Tibial artery (tissue), 4 donors: ENCODE measurements around the gene FAM76B.

ENCODE experiments used
- DNase-seq, 2 donors: peaks; one replicate each; pipeline ENCODE4 v3.0.0-alpha.2; 2019
- H3K27ac ChIP-seq, 2 donors: fragments of 200-600 bp; sonication (generic) in 1 of 2; 1 replicate in 1 of 2; 2 replicates in 1 of 2; pipeline ENCODE4 v1.5.1; 2018 to 2019; ENCODE audit warnings: mild to moderate bottlenecking in 1 of 2
- H3K27me3 ChIP-seq, 2 donors: fragments of 200-600 bp; sonication (generic) in 1 of 2; one replicate each; pipeline versions ENCODE4 v1.5.1 to v1.6.0; 2016 to 2019
- H3K36me3 ChIP-seq, 3 donors: fragments of 200-600 bp; sonication (generic) in 2 of 3; one replicate each; pipeline ENCODE4 v1.5.1; 2016 to 2019; ENCODE audit warnings: mild to moderate bottlenecking in 2 of 3
- H3K4me1 ChIP-seq, 4 donors: fragments of 200-600 bp; sonication (generic) in 2 of 4; 1 replicate in 3 of 4; 2 replicates in 1 of 4; pipeline ENCODE4 v1.5.1; 2016 to 2019
- H3K4me3 ChIP-seq, 2 donors: fragments of 200-600 bp; sonication (generic) in 1 of 2; 1 replicate in 1 of 2; 2 replicates in 1 of 2; pipeline ENCODE4 v1.5.1; 2018 to 2019; ENCODE audit warnings: mild to moderate bottlenecking in 2 of 2
- H3K9me3 ChIP-seq, 3 donors: fragments of 200-600 bp; sonication (generic) in 1 of 3; one replicate each; pipeline ENCODE4 v1.5.1; 2016 to 2019
- intact Hi-C: fragments of 100-400 bp; cut with DNase I; formaldehyde crosslinking; loops from one replicate; pipeline ENCODE4 v1.15.0; 2023; ENCODE audit warnings: low total_unique reads
- TF ChIP-seq, protein P1 (sequence below), 2 experiments: fragments of 200-600 bp in 1 of 2; fragments of 450-650 bp in 1 of 2; IDR thresholded peaks; one replicate each; pipeline ENCODE4 v1.5.1; 2017 to 2019; ENCODE audit warnings: antibody characterized with exemption in 2 of 2, mild to moderate bottlenecking in 1 of 2, moderate library complexity in 1 of 2

The FAM76B gene

DNA sequence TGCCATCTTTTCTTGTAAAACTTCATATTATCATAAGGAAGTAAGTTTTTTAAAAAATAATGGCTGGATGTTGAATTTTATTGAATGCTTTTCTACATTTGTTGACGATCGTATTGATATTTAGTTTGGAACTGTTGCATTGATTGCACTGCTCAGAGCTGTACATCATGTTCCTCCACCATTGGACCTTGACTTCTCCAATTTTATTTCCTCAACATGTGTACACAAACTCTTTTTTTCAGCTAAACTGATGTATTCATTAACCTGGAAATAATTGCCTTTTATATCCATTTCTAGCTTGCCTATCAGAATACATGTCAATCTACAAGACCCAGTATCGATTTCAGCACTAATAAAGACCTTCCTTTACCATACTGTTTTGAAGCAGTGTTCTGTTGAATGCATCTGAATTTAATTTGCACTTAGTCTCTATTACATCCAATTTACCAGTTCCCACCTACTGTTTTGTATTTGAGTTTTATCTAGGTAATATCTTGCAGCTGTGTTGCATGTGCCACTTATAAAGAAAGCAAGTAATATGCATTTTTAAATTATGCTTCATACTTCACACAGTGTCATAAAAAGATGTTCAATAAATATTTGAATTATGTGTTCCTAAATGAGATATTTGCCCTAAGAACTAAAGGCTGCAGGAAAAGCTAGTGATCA is 6.2 kb upstream of the FAM76B start:
- peaks cover 10 to 14% (median 10%) of the 10 kb centered on the region in 3 donors for H3K36me3 ChIP-seq
- DNase-seq = no peak

DNA sequence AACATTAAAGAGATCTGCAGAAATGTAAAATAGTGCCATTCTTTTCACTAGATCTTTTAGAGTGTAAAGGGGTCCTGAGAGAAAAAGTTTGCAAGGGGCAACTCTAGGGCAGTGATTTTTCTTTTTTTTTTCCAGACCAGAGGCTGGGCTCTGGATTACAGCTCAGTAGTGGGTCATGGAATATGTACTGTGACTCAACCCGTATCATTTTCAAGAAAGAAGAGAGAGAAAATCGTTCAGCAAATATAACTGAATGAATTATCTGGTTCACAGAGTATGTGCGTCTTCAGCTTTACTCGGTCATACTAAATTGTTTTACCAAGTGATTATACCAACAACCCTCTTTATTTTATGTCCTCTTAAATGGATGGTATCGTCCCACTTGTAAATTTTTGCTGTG is 4.5 kb upstream of the FAM76B start:
- no peak overlapping the region for H3K27ac ChIP-seq

More for the DNA sequence above, 6.2 kb upstream of the FAM76B start:
- intact Hi-C loops = no loop called here
- TF ChIP-seq, protein P1, sequence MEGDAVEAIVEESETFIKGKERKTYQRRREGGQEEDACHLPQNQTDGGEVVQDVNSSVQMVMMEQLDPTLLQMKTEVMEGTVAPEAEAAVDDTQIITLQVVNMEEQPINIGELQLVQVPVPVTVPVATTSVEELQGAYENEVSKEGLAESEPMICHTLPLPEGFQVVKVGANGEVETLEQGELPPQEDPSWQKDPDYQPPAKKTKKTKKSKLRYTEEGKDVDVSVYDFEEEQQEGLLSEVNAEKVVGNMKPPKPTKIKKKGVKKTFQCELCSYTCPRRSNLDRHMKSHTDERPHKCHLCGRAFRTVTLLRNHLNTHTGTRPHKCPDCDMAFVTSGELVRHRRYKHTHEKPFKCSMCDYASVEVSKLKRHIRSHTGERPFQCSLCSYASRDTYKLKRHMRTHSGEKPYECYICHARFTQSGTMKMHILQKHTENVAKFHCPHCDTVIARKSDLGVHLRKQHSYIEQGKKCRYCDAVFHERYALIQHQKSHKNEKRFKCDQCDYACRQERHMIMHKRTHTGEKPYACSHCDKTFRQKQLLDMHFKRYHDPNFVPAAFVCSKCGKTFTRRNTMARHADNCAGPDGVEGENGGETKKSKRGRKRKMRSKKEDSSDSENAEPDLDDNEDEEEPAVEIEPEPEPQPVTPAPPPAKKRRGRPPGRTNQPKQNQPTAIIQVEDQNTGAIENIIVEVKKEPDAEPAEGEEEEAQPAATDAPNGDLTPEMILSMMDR (IDR thresholded peaks at IDR 0.05) = no peak
- H3K4me1 ChIP-seq = peaks cover 0 to 11% (median 8%) of the 10 kb centered on the region in 4 donors
- no peaks in the 10 kb centered on the region for H3K9me3 ChIP-seq
- no peak overlapping the region for H3K27ac ChIP-seq
- no peaks in the 10 kb centered on the region for H3K27me3 ChIP-seq
- H3K4me3 ChIP-seq = no peak overlapping the region

DNA sequence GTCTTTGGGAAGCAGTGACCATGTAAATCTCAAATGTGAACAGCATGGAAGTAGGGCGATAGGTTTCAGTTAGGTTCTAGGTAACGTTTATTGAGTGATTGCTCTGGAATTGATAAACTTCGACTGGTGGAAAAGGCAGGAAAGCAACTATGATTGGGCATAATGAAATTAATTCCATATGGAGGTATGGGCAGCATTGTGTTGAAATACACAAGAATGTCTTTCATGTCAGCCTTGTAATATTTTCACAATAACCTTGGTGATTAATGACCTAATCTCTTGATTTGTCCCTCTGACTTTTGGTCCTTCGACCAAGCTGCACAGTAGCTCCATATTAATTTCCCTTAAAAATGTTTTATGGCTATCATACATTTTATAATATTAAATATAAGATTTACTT is 3.5 kb upstream of the FAM76B start:
- DNase-seq = no peak
- Histone ChIP-seq H3K36me3 (no peaks in the 10 kb centered on the region), H3K4me3 (no peak overlapping the region), H3K9me3 (no peaks in the 10 kb centered on the region), H3K27me3 (no peaks in the 10 kb centered on the region), H3K4me1 (peaks cover 0 to 19% (median 16%) of the 10 kb centered on the region in 4 donors), H3K27ac (no peak overlapping the region)
- intact Hi-C loops = no loop called here
- TF ChIP-seq, protein P1 (IDR thresholded peaks at IDR 0.05) = no peak

More for the DNA sequence above, 4.5 kb upstream of the FAM76B start:
- Histone ChIP-seq H3K36me3 (no peaks in the 10 kb centered on the region), H3K9me3 (no peaks in the 10 kb centered on the region), H3K27me3 (no peaks in the 10 kb centered on the region), H3K4me3 (no peak overlapping the region), H3K4me1 (peaks cover 0 to 11% (median 8%) of the 10 kb centered on the region in 4 donors)
- intact Hi-C loops = no loop called here
- TF ChIP-seq, protein P1 (IDR thresholded peaks at IDR 0.05) = no peak
- no peak for DNase-seq

DNA sequence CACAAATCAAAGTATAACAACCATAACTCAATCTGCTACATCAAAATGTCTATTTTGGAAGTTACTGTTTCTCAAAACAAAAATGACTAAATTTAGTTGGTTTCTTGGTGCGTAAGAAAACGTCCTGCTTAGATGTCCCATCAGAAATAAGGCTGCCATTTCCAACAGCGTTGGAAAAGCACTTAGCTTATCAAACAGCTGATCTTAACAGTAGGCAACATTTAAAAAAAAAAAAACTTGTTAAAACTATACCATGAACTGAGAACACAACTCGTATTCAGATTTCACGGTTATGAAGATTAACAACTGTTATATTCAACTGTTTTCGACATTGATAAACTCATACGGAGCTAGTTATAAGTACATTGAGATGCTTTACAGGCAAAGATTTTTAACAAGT is 3.1 kb upstream of the FAM76B start:
- no peak for DNase-seq
- no peak overlapping the region for H3K4me3 ChIP-seq
- no peak overlapping the region for H3K27ac ChIP-seq
- no peaks in the 10 kb centered on the region for H3K36me3 ChIP-seq
- TF ChIP-seq, protein P1 (IDR thresholded peaks at IDR 0.05) = no peak
- intact Hi-C loops = no loop called here
- no peaks in the 10 kb centered on the region for H3K27me3 ChIP-seq
- no peaks in the 10 kb centered on the region for H3K9me3 ChIP-seq
- H3K4me1 ChIP-seq = peaks cover 0 to 24% (median 18%) of the 10 kb centered on the region in 4 donors

DNA sequence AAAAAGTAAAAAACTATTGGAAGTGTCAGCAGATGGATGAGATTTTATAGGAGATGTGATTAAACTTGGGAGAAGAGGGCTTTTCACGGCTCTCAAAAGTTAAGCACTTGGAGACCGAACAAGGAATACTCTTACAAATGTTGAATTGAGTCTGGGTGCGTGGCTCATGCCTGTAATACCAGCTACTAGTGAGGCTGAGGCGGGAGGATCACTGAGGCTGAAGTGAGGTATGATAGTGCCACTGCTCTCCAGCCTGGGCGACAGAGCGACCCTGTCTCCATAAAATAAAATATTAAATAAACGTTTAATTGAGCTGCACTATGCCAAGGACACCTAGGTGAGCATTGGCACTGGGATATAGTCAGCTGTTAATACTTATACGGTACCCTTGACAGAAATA is 2.6 kb upstream of the FAM76B start:
- Histone ChIP-seq H3K4me1 (peaks cover 0 to 27% (median 19%) of the 10 kb centered on the region in 4 donors), H3K4me3 (no peak overlapping the region), H3K9me3 (no peaks in the 10 kb centered on the region), H3K36me3 (peaks cover 3 to 4% (median 3%) of the 10 kb centered on the region in 3 donors), H3K27me3 (no peaks in the 10 kb centered on the region), H3K27ac (no peak overlapping the region)
- intact Hi-C loops = no loop called here
- TF ChIP-seq, protein P1 (IDR thresholded peaks at IDR 0.05) = no peak
- DNase-seq = no peak
